Neural crest cell (in vitro differentiated cells): ENCODE results near the gene PRDM10. TPM values are rescaled to one million over a fixed set of nuclear protein-coding genes. Genes with fewer than 3 reads are reported as not detected.

ENCODE experiments used
- DNase-seq: peaks from one replicate; pipeline ENCODE4 v3.0.0; 2021; ENCODE audit warnings: low read depth, mixed read lengths, low spot score
- H3K27ac Mint-ChIP-seq: one replicate; pipeline ENCODE4 v1.8.0; 2021; ENCODE audit warnings: mild to moderate bottlenecking, mixed read lengths; ENCODE audit not compliant: unreplicated experiment
- H3K27me3 Mint-ChIP-seq: 2 replicates; pipeline ENCODE4 v1.8.0; 2021; ENCODE audit warnings: low read depth, mild to moderate bottlenecking, mixed read lengths
- H3K36me3 Mint-ChIP-seq: 2 replicates; pipeline ENCODE4 v1.8.0; 2021; ENCODE audit warnings: low read depth, mild to moderate bottlenecking, mixed read lengths
- H3K4me1 Mint-ChIP-seq: 2 replicates; pipeline ENCODE4 v1.8.0; 2021; ENCODE audit warnings: mixed read lengths
- H3K4me3 Mint-ChIP-seq: one replicate; pipeline ENCODE4 v1.8.0; 2021; ENCODE audit warnings: mild to moderate bottlenecking, mixed read lengths
- H3K9me3 Mint-ChIP-seq: 2 replicates; pipeline ENCODE4 v1.8.0; 2021; ENCODE audit warnings: mixed read lengths
- CTCF ChIP-seq: fragments of 200-600 bp; sonication (generic); conservative IDR thresholded peaks from 2 replicates; pipeline ENCODE4 v1.5.0; 2021; ENCODE audit warnings: antibody characterized with exemption, mild to moderate bottlenecking
- total RNA-seq: library from RNA; stranded (reverse); gene quantifications from 2 replicates; pipeline ENCODE4 v1.2.1, GENCODE V29; 2021

PRDM10 gene
- total RNA-seq, 1 donor from 2014 or later, result 18.5 TPM

GRCh38 chr11:129995163-129995562 is 7.5 kb downstream of the PRDM10 start:
- DNase-seq, result no peak
- H3K9me3 Mint-ChIP-seq, result peaks cover 4% of the 10 kb centered on the region
- no peak overlapping the region for H3K4me3 Mint-ChIP-seq
- H3K27ac Mint-ChIP-seq, result no peak overlapping the region
- peaks cover 14% of the 10 kb centered on the region for H3K36me3 Mint-ChIP-seq
- H3K27me3 Mint-ChIP-seq, result no peaks in the 10 kb centered on the region
- no peak for TF ChIP-seq CTCF
- peaks cover 38% of the 10 kb centered on the region for H3K4me1 Mint-ChIP-seq

DNA sequence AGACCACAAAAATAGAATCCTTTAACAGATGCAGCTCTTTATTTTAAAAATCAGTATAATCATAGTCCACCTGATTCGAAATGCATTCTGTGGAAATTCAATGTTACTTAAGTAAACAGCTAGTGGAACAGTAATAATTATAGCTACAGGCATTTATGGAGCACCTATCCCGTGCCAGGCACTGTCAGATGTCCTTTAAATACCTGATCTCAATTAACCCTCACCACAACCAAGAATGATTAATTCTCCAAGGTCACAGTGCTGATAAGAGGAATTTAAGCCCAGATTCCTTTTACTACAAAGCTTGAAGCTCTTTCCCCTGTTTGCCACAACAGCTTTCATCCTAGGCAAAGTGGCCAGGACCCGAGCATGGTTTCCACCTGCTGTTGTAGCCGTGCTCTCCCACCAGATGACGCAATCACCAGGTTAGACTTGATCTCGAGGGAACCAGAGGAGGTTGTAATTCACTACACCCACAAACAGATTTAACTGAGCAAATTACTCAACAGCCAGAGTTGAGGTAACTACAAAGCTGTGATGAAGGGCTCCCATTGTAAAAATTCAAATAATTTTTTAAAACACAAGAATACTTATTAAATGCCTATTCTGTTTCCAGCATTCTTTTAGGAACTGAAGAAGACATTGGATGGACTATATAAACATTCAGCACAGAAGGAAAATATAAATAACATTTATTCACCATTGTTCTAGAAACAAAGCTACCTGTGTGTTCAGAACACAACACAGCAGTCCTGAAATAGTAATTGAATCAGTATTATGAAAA is 10.3 kb downstream of the PRDM10 start:
- no peak for DNase-seq
- Mint-ChIP-seq H3K4me1 (peaks cover 25% of the 10 kb centered on the region), H3K27ac (no peak overlapping the region), H3K9me3 (peaks cover 5% of the 10 kb centered on the region), H3K27me3 (no peaks in the 10 kb centered on the region), H3K4me3 (no peak overlapping the region), H3K36me3 (peaks cover 15% of the 10 kb centered on the region)
- no peak for TF ChIP-seq CTCF

GRCh38 chr11:129989149-129989813 is 13.4 kb downstream of the PRDM10 start:
- Mint-ChIP-seq H3K4me3 (no peak overlapping the region), H3K36me3 (peaks cover 9% of the 10 kb centered on the region), H3K27me3 (no peaks in the 10 kb centered on the region), H3K4me1 (peaks cover 18% of the 10 kb centered on the region), H3K27ac (no peak overlapping the region), H3K9me3 (peaks cover 4% of the 10 kb centered on the region)
- TF ChIP-seq CTCF, result no peak
- DNase-seq, result no peak

- Mint-ChIP-seq H3K36me3 (peaks cover 13% of the 10 kb centered on the region), H3K9me3 (peaks cover 4% of the 10 kb centered on the region), H3K4me3 (no peak overlapping the region), H3K27me3 (no peaks in the 10 kb centered on the region), H3K4me1 (peaks cover 14% of the 10 kb centered on the region), H3K27ac (no peak overlapping the region)
- no peak for DNase-seq
- TF ChIP-seq CTCF, result no peak
These were observed 14.7 kb downstream of the PRDM10 start for GRCh38 chr11:129987950-129988349.

DNA sequence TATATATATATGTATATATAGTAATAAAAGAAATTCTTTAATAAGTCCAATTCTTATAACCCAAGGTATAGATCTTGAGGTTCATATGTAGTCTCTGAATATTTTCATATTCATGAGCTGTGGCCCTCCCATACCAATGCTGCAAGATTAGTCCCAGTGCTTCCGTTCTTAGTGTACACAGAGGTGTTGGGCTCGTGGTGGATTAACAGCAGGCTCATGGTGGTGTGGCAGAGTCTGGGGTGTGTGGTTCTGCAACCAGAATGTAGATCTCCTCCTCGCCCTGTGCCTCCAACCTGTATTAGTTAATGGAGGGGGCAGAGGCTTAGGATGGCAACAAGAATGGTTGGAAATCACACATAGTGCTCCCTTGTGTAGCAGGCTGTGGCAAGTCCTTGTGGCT is 16.8 kb downstream of the PRDM10 start:
- Mint-ChIP-seq H3K27ac (peak overlapping the region; percentile 83), H3K4me1 (peaks cover 8% of the 10 kb centered on the region), H3K9me3 (peaks cover 4% of the 10 kb centered on the region), H3K4me3 (no peak overlapping the region), H3K36me3 (peaks cover 13% of the 10 kb centered on the region), H3K27me3 (no peaks in the 10 kb centered on the region)
- DNase-seq, result no peak
- no peak for TF ChIP-seq CTCF
